CD4-positive, alpha-beta T cell treated with Interleukin-17A for 1 hour (primary cell): ENCODE data around the gene ATP2B1.

Experiments used
- DNase-seq: peaks from one replicate; pipeline ENCODE4 v3.0.0-alpha.2; 2020

ATP2B1 gene

DNA sequence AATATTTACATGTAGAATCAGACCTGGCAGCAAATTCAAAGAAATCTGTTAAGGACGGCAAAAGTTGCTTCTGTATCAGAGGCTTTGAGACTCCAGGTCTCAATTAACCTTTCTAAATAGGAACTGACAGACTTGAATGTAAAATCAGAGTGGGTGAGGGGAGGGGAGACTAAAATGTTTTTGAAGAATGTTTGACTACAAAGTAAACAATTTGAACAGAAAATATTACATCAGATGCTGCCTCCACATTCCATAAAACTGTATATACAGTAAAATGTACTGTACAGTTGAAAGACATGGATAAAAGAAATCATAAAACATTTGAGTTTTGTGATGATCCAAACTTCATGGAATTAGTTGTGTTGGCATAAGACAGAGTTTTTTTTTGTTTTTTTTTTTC is 133.3 kb downstream of the ATP2B1 start:
- no peak for DNase-seq

DNA sequence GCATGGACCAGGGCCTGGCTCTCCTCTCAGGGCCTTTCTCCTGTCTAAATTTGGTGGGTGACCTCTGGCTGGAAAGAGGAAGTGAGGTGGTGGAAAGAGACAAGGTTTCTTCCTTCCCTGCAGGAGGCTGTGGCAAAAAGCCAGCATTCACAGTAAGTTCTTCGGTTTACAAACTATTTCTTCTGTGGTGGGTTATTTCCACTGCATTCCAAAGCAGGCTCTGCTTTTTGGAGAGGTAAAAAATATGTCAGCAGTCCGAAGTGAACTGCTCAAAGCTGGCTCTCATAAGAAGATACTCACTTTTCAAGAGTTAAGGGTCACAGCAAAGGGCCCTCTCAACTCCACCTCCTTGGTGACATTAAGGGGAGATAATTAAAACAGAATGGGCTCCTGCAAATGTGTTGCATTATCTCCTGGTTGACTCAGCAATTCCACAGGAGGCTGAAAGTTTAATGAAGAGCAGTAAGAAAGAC is 133.9 kb downstream of the ATP2B1 start:
- no peak for DNase-seq

DNA sequence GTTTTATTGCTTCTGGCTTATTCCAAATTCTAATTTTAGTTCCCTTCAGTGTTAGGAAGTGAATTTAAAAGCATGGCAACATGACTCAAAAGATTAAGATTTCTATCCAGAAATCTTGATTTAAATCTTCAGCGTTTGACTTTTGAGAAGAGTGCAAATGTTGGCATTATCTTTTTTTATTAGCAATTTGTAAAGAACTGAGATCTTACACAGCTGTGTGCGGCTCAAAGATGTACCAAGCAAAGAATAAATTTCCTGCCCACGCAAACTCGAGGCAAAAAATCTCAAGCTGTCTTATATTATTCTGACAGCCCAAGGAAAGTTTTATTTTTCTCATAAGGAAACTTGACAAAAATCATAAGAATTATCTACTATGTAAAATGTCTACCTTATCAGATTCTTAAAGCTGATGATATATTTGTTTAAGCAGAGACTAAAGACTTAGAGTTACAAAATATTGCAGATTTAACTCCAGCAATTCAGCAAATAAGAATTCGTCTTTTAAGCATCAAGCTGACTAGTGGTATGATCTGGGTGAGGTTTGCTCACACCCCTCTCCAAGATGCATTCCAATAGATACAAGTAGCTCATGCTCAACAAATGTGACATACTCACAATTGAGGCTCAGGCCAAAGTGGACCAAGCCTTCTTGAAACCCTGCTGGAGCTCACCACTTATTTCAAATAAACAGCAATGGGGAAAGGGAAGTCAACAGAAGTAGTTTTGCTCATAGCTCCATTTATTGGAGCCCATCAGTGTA is 135.4 kb downstream of the ATP2B1 start:
- no peak for DNase-seq

DNA sequence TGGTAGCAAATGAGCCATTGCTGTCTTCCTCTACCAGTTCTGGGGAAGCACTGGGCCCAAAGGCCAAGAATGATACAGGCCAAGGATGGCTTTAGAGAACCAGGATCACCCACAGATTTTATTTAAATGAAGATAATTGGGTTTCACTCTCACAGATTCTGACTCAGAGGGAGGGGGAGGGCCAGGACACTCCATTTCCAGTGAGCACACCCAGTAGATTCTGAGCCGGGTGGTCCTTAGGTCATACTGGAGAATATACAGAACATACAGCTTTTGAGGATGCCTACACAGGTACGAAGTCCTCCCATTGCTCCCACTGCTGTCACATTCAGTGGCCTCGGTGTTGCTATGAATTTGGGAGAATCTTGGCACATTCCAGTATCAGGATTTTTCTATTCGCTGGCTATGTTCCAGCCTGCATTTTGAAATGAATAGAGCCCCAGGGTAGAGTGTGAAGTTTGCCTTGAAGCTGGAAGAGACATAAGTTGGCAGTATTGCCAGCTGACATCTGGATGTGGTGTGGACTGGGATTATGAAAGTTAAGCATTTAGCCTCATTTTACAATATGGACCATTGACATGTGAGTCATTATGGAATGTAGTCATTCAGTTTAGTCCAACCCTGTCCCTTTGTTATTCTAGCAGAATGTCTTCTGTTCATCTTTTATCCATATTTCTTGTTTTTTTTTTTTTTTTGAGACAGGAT is 137.0 kb downstream of the ATP2B1 start:
- DNase-seq: no peak

DNA sequence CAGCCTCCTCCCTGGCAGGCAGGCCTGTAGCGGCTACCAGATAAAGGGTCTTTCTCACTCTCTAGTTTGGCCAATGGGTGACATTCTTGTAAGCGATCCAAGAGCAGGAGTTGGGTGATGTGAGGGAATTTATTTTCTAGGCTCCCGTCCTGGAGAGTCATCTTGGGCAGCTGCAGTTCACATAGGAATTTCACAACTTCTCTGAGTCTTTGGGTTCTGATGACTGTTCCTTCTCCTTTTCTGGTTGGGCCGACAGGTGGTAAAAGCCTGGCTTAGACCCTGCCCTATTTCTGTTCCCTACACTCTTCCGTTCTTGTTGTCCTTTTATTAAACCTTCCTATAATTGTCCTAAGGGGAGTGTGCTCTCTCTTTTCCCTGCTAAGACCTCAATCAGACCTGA is 140.2 kb downstream of the ATP2B1 start:
- no peak for DNase-seq

DNA sequence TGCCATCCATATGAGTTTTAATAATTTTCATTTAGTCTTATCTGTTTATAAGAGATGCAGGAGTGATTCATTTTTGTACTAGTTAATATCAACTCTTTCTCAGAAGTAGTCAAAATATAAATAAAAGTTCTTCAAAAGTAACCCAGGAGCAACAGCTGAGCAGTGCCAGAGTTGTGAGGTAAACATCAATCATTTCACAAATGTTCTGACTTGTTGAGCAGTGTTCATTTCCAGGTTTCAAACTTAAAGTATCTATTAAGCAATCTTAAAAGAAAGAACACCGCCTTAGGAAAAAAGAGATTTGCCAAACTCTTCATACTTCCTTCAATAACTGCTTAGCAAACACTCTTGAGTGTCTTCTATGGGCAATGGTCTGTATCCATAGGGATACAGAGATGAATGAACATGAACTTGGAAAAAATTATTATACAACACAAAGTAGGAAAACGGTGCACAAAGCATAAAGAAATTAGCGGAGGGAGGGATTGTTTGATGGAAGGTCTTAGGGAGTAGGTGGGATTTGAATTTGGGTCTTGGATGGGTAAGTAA is 140.9 kb downstream of the ATP2B1 start:
- no peak for DNase-seq

DNA sequence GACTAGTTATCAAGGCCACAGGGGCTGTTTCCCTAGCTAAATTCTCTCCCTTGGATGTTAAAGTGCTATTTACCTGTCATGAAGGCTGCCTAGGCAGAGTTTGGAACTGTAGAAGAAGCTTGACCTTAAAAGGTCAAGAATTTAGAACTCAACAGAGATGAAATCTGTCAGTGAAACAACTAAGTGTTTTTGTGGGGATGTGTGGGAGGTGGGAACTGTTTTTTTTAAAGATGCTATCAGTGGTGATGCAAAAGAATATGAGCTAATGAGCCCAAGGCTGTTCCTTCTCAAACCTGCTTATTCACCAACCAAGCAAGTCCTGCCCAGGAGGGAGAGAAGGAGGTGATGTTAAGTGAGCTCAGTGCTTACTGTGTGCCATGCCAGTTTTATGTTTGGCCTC is 142.0 kb downstream of the ATP2B1 start:
- DNase-seq: no peak

DNA sequence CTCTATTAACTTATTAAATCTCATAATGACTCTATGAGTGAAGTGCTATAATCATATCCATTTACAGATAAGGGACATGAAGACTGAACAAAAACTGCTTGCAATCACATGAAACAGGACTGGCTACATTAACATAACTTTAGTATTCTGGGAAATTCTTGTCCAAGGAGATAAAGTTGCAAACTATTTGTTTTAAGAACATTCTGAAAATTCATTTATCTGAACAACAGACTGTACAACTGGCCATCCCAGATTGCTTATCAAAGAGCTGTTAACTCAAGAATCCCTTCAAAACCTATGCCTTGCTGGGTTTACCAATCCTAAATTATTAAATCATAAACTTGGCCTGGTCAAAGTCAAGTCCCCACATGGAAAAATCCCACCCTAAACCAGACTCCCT is 143.6 kb downstream of the ATP2B1 start:
- DNase-seq: no peak

DNA sequence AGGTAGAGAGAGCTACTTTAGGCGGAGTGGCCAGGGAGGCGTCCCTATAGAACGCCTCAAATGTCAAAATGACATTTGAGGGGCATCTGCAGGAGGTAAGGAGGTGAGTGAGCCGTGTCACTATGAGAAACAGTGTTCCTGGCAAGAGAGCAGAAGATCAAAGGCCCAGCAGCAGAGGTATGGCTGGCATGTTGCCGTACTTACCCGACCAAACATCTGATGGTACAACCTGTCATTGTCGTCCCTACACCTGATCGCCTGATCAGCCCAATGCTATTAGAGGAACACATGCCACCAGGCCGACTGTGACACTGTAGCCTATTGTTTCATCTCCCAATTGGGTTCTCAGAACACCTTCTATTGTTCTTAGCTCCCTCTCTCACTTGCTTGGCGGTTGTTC is 148.9 kb downstream of the ATP2B1 start:
- no peak for DNase-seq

DNA sequence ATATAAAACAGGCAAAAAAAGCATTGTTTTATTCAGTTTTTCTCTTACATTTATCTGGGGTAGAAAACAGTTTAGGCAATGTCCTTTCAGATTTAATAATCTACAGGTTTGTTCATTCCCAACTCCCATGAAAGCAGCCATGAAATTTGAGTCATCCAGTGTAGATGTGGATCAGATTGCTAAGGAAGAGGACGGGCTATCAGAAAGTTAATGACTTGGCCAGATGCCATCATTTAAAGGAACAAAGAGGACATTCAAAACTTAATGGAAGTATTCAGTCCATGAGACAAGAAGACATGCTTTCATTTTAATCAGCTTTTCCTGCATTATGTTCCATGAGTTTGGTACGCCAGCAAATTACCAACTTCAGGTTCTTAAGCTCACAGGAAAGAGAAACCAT is 151.7 kb downstream of the ATP2B1 start:
- DNase-seq: no peak

DNA sequence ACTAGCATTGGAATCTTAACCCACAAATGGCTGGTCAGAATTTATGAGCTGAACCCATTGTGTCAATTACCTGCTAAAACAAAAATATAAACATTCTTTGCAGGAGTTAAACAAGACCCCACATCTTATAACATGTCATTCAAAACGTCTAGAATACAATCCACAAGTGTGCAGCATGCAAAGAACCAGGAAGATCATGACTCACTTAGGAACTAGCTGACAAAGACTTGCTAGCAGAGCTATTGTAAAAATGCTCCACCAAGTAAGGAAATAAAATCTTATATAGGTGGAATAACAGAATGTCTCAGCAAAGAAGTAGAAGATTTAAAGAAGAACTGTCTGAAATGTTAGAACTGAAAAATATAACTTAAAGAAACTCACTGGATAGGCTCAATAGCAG is 156.3 kb downstream of the ATP2B1 start:
- DNase-seq: no peak

DNA sequence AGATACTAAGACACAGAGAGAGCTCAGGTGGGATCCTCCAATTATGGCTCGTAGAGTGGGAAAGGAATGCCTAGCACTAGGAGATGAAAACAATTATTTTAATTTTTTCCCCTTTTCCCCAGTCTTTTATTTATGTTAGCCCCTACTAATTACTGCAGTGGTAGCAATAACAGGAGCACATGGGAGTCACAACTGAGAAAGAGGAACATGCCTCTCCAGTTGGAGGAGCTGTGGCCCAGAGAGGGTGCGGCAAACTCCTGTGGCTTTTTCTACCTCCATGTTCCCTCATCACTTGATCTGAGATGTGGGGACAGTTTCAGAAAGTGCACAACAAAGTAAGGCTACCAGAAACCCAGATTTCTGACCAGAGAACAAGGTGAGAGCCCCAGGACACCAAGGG is 156.9 kb downstream of the ATP2B1 start:
- DNase-seq: no peak

DNA sequence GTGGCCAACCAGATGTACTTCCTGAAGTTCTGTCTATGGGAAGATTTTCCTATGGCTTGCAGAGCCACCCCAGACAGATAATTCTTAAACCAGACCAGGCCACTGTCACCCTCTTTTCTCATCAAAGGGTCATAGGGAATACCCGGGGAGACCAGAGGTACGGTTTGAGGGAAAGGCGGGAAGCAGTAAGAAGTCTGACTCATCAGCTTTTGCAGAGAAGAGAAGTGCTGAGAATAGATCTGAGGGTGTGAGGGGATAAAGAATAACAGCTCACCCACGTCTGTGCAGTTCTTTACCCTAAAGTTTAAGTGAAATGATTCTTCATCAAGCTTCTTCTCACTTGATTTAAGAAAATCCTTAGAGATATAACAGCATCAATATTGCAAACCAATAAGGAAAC is 161.5 kb downstream of the ATP2B1 start:
- no peak for DNase-seq

DNA sequence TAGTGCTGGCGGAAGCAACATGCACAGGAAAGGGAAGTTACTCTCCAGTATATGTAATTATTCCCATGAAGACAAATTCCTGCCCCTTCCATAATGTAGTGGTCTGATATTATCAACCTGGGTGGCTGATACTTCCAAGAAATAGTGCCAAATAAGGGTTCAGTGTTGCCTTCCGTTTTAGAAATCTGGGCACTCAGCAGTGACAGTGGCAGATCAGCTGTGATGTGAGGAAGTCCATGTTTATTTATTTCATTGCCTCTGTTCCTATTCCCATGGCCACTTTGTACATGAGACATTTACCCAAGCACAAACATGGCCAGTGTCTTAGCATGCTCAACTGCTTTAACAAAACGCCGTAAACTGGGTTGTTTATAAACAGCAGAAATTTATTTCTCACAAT is 162.5 kb downstream of the ATP2B1 start:
- no peak for DNase-seq

DNA sequence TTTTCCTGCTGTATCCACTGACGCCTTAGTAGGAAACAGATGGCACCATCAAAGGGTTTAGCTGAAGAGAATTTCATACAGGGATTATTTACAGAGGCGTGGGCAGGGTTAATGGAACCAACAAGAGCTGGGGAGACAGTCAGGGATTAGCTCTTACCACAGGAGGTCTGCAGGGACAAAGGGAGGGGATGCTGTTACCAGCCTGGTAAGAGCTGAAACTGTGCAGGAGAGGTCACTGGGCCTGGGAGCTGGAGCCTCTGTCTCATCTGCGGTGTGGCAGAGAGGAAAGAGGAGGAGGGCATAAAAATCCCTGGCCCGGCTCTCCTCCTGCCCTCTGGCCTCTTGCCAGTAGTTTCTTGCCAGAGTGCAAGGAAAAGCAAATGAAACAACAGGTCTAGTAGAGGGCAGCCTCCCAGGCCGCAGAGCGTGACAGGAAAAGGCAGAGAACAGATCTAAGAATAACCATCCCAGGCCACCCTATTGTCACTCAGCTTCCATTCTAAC is 163.9 kb downstream of the ATP2B1 start:
- no peak for DNase-seq

DNA sequence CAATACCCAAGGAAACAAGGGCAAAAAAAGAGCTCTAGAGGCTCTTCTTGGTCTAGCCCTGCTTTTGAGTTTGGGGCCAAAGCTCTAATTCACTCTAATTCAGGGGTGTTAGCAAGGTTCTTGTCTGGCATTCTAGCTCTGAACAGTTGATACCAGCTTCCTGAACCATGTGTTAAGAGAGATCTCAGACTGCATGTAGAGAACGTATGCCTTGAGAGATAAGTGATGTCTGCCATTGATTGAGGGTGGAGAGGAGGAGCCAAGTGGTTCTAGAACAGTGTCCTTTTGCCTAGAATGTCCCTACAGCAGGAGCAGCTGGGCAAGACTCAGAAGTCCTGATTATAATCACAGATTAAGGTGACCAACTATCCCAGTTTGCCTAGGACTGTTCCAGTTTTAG is 164.6 kb downstream of the ATP2B1 start:
- no peak for DNase-seq

DNA sequence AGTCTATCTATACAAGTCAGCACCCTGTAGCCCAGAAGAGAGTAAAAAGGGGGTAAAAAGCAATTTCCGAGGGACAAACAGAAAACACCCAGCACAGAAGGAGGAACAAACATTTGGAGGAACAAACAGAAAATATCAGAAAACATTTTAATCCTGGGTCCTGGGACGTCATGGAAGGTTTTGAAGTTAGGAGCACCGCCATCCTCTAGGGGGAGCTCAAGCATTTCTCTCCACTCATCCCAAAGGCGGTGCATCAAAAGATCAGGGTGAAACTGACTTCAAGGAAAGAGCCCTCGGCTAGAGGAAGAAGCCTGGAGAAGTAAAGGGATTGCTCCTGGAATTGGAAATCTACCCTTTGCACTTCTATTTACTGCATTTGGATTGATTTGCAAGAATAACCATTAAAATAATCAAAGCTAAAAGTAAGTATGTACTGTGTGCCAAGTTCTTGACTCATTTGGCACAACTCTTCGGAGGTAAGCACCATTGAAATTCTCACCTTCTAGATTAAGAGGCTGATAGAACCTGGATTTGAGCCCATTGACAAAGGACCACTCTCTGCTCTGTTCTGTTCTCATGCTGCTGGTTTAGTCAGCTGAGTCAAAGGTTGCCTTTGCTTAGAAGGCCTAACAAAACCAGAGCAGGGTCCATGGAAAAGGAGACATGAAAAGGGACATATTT is 165.6 kb downstream of the ATP2B1 start:
- DNase-seq: peak; percentile 72

DNA sequence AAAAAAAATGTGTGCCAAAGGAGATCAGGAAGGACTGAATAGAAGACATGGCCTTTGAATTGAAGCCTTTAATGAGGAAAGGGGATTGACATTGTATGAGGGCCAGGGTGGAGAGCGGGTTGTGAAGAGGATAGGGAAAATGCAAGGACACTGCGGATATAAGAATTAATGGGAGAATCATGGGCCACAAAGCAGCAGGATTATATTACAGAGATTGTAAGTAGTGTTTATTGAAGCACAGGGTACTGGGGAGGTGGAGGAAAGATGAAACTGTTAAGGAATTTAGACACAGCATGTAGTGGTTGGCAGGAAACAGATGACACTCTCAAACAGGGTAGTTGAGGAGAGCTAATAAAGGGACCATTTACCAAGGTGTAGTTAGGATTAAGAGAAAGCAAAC is 166.4 kb downstream of the ATP2B1 start:
- no peak for DNase-seq

DNA sequence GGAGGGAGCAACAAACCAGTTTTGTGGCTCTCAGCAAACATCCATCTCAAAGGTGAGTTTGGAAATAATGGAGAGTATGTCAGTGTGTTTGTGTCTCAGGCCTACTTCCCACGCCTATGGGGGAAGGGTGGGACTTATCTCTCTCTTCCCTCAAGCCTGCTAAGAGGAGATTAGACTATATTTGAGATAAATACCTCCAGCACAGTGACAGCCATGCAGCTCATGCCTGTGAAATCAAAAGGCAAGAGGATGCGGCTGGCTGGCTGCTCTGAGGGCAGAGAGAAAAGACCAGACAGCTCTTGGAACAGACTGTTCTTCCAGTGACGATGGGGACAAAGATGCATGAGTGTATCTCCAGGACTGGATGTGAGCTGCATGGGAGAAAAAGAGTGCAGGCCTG is 168.1 kb downstream of the ATP2B1 start:
- DNase-seq: no peak

DNA sequence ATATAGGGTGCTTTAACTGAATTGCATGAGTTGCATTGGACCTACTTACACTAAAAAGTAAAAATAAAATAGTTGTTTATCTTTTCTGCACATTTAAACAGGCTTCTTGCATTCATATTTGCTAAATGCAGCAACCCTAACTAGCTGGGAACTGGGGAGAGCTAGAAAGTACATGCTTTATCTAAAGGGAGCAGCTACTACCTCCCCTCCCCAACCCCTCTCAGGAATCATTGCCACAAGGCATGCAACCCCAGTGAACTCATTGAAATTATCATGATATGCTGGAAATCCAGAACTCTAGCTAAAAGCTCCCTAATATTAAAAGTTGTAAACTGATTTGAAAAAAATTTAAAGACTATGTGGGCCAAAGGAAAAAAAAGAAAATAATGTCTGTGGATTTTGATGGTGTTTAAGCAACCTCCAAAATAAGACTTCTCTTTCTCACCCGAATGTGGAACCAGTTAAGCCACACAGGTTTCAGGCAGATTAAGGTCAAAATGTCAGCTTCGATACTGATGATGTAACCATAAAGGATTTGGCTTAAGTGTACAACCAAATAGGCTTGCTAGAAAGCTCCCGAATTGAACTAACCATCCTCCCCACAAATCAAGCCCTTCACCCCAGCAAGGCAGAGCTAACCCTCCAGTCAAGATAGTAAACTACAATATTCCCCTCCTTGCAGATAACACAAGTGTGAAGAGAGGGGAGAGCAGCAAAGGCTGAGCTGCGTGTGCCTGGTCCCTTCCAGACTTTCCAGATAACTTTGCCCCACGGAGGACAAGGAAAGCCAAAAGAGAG is 169.0 kb downstream of the ATP2B1 start:
- no peak for DNase-seq

DNA sequence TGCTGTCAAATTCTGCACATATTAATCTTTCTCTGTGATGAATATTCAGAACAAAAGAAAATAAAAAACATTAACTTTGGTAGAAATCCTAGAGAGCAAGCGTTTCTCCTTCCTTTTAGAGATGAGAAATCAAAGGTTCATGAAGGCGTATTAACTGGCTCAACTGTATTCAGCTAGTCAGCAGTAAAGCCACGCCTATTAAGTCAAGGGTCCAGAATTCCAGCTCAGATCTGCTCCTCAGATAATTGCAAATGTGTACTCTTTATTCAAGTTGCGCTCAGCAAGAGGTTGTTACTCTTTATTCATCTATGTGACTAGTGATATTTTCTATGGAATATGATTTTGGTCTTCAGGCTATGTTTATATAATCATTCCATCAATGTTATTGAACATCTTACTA is 169.7 kb downstream of the ATP2B1 start:
- no peak for DNase-seq
